ENCODE measurements around the gene LIMD2.
A peak's percentile ranks its signal among the peaks of the same experiment; 100 is the strongest.

Gene LIMD2

GRCh38 chr17:63701868-63702720 lies 2.2 kb upstream of the LIMD2 start:
- in situ Hi-C loops (cut with MboI; ENCODE audit: low pct_unique_long_range_greater_than_20kb, low sequenced_read_pairs, unreplicated experiment) = no loop called here
- peak; percentile 83 for DNase-seq (ENCODE audit: low spot score)
- TF ChIP-seq, protein P1, sequence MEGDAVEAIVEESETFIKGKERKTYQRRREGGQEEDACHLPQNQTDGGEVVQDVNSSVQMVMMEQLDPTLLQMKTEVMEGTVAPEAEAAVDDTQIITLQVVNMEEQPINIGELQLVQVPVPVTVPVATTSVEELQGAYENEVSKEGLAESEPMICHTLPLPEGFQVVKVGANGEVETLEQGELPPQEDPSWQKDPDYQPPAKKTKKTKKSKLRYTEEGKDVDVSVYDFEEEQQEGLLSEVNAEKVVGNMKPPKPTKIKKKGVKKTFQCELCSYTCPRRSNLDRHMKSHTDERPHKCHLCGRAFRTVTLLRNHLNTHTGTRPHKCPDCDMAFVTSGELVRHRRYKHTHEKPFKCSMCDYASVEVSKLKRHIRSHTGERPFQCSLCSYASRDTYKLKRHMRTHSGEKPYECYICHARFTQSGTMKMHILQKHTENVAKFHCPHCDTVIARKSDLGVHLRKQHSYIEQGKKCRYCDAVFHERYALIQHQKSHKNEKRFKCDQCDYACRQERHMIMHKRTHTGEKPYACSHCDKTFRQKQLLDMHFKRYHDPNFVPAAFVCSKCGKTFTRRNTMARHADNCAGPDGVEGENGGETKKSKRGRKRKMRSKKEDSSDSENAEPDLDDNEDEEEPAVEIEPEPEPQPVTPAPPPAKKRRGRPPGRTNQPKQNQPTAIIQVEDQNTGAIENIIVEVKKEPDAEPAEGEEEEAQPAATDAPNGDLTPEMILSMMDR (IDR thresholded peaks at IDR 0.05; ENCODE audit: extremely low read depth, insufficient read depth, missing control alignments) = no peak

GRCh38 chr17:63701456-63701820 lies 1.5 kb upstream of the LIMD2 start:
- TF ChIP-seq, protein P1 (IDR thresholded peaks at IDR 0.05; ENCODE audit: extremely low read depth, insufficient read depth, missing control alignments) = no peak
- in situ Hi-C loops (cut with MboI; ENCODE audit: low pct_unique_long_range_greater_than_20kb, low sequenced_read_pairs, unreplicated experiment) = no loop called here
- DNase-seq (ENCODE audit: low spot score) = no peak

DNA sequence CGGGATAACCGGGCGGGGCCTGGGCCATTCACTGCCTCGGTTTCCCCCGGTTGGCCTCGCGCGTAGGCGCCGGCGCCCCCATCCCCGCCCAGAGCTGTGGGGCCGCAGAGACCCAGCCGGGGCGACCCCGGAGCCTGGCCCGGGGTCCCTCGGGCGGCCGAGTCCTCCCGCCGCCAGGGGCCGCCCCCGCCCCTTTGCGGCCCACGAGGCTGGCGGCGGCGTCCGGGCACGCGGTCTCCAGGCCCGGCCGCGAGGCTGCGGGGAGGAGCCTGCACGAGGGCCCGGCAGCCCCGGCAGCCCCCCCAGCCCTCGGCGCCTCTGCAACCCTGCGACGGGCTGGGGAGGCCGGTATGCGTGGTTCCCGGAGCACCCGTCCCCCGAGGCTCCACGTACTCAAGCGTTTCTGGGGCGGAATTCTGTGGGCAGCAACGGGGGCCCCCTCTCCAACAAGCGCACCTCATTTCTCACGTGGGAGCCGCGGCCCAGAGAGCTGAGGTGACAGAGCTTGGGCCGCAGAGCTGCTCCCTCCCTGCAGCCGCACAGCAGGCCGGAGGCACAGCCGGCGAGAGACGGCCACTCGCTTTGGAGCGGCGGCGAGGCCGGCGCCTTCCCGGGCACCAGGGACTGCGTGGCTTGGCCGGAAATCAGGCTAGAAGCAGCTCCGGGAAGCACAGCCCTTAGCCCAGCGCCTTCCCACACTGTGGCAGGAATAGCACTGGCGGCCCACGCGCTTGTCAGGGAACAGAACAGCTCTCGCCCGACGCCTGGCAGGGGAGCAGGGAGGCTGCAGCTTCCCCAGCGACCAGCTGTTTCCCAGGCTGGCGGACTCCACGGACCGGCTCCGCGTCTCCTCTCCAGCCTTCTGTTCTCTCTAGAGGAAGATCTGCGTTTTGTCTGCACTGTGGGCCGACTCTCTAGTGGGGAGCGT lies 867 bp upstream of the LIMD2 start:
- in situ Hi-C loops (cut with MboI; ENCODE audit: low pct_unique_long_range_greater_than_20kb, low sequenced_read_pairs, unreplicated experiment) = no loop called here
- peak; percentile 84 for DNase-seq (ENCODE audit: low spot score)
- TF ChIP-seq, protein P1 (IDR thresholded peaks at IDR 0.05; ENCODE audit: extremely low read depth, insufficient read depth, missing control alignments) = peak; percentile 53

DNA sequence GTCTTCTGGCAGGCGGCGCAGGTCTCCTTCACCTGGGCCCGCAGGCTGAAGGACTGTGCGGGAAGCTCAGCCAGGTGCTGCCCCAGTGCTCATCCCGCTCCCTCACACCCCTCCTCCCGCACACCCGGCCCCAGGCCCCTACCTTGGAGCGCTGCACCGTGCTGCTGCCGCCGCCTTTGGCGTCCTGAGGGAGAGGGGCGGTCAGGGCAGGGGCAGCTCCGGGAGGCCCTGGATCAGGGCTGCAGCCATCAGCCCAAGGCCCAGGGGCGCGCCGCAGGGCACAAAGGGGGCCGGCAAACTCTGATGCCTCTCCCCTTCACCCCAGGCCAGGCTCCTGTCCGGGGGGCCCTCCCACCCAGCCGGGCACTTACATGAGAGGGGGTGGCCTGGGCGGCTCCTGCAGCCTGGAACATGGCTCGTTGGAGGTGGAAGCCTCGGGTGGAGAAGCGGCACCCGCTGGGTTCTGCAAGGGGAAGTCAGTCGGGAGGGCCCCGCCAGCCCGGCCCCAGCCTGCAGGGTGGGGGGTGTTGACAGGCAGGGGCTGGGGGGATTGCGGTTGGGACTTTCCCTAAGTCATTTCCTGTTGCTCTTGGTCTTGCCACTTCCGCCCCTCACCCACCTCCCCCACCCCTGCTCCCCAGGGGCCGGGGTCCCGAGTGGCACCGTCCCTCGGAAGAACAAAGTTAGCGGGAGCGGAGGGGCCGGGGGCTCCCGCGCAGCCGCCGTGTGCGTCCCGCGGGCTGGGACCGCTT lies 863 bp downstream of the LIMD2 start:
- TF ChIP-seq, protein P1 (IDR thresholded peaks at IDR 0.05; ENCODE audit: extremely low read depth, insufficient read depth, missing control alignments) = no peak
- peak; percentile 90 for DNase-seq (ENCODE audit: low spot score)
- in situ Hi-C loops (cut with MboI; ENCODE audit: low pct_unique_long_range_greater_than_20kb, low sequenced_read_pairs, unreplicated experiment) = no loop called here

DNA sequence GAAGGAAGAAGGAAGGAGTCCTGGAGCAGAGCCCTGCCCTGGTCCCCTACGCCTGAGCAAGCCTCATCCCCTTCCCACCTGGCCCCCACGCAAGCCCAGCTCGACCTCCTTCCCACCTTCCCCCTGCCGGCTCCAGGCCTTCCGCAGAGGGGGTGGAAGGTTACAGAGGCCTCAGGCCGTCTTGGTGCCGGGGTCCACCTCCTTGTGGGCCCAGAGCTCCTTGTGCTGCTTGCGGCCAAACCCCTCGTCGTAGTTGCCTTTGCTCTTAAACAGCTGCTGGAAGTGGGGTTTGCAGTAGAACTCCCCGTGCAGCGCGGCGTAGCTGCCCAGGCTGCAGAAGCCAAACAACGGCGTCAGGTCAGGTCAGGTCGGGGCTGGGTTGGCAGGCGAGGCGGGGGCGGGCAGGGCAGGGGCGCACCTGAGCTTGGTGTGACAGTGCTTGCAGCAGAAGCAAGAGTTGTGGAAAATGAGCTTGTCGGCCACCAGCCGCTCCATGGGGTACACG lies 1.5 kb downstream of the LIMD2 start:
- TF ChIP-seq, protein P1 (IDR thresholded peaks at IDR 0.05; ENCODE audit: extremely low read depth, insufficient read depth, missing control alignments) = no peak
- DNase-seq (ENCODE audit: low spot score) = no peak
- in situ Hi-C loops (cut with MboI; ENCODE audit: low pct_unique_long_range_greater_than_20kb, low sequenced_read_pairs, unreplicated experiment) = no loop called here

Data from GM13977 (cell line).